ENCODE data around the gene USP7. TPM values are rescaled to one million over a fixed set of nuclear protein-coding genes. Genes with fewer than 3 reads are reported as not detected.

Gene USP7
- total RNA-seq, 1 donor from 2014 or later: 70.4 TPM

- DNase-seq (ENCODE audit: low read depth): no peak
Measured at GRCh38 chr16:8862309-8863130, 101.2 kb downstream of the USP7 start.

DNA sequence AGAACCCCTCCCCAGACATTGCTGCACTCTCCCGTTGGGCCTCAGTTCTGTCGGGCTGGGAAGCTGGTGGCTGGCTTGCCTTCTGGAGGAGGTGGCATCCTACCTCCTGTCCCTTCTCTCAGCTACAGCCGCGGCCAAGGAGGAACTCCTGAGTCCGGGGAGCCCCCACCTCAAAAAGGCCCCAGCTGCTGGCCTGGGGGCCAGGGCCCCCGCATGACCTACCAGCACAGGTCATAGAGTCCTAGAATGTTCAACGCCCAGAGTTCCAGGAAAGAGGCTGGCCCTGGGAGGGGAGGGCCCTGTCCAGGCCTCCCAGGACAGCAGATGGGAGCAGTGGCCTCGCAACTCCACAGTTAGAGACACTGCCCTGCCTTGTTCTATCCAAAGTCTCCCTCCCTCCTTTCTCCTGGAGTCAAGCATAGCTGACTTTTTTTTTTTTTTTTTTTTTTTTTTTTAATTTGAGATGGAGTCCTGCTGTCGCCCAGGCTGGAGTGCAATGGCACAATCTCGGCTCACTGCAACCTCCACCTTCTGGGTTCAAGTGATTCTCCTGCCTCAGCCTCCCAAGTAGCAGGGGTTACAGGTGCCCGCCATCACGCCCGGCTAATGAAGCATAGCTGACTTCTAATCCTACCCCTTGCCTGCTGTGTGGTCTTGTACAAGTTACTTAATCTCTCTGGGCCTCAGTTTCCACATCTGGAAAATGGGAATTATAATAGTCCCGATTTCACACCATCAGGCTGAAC lies 102.0 kb downstream of the USP7 start:
- no peak for DNase-seq (ENCODE audit: low read depth)

GRCh38 chr16:8859913-8860881 lies 103.5 kb downstream of the USP7 start:
- peak; percentile 83 for DNase-seq (ENCODE audit: low read depth)

- no peak for DNase-seq (ENCODE audit: low read depth)
Measured at GRCh38 chr16:8858994-8859912, 104.5 kb downstream of the USP7 start.

- DNase-seq (ENCODE audit: low read depth): no peak
Measured at GRCh38 chr16:8855972-8856371, 107.7 kb downstream of the USP7 start.

DNA sequence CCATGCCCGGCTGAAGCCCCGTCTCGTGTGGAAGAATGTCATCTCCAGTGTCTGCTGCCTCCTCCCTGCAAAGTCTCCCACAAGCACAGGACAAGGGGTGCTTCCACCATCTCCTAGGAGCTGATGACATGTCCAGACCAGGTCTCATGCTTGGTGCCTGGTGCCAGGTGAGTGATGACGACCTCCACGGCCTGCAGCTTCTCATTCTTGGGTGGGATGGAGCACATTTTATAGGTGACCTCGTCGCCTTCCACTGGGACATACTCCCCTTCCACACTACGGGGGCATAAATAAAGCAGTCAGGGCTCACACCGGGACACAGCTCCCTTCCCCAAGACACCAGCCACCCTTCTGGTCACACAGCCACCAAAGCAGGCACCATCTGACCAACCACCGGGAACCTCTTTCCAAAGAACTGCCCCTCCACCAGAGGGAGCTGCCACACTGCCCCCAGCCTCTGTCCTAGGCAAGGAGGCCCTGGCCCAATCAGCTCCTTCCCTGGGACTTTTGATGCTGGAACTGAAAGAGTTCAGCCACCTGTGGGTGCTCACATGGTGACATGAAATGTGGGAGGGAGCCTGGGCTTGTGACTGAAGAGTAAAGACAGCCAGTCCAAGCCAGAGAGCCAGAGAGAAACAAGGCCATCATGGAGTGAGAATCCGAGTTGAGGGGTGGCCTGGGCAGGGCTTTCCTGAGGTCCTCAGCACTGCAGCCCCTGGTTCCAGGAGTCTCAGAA lies 108.5 kb downstream of the USP7 start:
- no peak for DNase-seq (ENCODE audit: low read depth)

DNA sequence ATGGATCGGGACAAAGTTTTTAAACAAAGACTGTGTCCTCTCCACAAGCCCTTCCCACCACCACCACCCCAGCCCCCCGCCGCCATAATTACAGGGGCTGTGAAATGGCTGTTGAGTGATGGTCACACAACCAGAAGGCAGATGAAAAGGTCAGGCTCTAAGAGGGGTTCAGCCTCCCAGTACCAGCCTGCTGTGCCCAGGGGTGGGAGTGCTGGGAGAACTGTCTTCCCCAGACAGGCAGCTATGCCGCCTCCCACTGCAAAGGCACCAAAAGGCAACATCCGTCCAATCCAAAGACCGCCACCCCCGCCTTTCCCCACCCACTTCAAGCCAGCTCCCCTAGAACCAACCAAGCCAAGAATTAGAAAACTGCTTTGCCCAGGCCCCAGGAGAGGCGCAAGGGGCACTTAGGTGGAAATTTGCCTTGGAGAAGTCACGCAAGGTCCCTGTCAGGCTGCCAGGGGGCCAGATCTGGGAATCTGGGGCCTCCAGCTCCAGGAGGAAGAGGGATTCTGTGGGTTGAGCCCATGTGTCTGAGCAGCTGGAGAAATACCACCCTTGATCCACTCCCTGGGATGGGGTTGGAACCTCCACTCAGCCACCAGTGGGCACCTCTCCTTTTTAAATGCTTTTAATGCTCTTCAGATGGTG lies 109.3 kb downstream of the USP7 start:
- no peak for DNase-seq (ENCODE audit: low read depth)

DNA sequence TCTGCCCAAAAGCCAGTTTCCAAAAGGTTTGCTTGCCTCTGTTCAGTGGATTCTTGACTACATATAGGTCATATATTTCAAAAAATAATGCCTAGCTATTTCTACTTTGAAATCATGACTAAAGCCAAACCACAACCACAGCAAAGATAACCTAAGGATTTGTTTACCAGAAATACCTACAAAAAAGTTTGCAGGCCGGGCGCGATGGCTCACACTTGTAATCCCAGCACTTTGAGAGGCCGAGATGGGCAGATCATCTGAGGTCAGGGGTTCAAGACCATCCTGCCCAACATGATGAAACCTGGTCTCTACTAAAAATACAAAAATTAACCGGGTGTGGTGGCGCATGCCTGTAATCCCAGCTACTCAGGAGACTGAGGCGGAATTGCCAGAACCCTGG lies 110.1 kb downstream of the USP7 start:
- DNase-seq (ENCODE audit: low read depth): no peak

DNA sequence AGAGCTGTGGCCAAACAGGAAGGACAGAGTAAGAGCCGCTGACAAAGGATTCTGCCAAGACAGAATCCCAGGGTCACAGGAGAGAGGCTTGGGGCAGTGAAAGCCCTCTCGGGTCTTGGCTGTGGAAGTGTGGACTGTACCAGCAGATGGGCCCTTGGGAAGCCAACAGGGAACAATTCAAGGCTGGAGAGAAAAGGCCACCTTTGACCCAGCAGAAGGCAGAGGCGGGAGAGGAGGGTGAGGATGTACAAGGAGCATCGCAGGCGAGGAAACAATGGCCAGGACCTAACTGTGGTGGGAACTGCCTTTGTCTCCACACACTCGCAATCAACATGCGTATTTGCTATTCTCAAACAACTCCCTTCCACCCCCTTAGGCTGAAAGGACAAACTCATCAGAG lies 110.6 kb downstream of the USP7 start:
- DNase-seq (ENCODE audit: low read depth): no peak

GRCh38 chr16:8852534-8852933 lies 111.2 kb downstream of the USP7 start:
- DNase-seq (ENCODE audit: low read depth): no peak

DNA sequence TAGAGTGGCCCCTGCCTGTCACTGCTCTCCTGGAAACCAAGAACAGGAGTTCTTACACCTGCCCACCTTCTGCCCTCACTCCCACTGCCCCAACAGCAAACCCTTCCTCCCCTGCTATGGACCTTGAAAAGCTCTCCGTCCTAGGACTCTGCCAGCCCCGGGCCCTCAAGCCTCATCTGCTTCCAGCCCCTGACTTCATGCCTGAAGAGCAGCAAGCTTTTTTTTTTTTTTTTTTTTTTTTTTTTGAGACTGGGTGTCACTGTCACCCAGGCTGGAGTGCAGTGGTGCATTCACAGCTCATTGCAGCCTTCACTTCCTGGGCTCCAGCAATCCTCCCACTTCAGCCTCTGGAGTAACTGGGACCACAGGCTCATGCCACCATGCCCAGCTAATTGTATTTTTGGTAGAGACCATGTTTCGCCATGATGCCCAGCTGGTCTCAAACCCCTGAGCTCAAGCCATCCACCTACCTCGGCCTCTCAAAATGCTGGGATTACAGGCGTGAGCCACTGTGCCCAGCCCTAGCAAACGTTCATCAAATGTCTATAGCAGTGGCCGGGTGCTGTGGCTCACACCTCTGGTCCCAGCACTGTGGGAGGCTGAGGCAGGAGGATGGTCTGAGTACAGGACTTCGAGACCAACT lies 111.8 kb downstream of the USP7 start:
- no peak for DNase-seq (ENCODE audit: low read depth)

- peak; percentile 78 for DNase-seq (ENCODE audit: low read depth)
Measured at GRCh38 chr16:8850279-8850885, 113.3 kb downstream of the USP7 start.

DNA sequence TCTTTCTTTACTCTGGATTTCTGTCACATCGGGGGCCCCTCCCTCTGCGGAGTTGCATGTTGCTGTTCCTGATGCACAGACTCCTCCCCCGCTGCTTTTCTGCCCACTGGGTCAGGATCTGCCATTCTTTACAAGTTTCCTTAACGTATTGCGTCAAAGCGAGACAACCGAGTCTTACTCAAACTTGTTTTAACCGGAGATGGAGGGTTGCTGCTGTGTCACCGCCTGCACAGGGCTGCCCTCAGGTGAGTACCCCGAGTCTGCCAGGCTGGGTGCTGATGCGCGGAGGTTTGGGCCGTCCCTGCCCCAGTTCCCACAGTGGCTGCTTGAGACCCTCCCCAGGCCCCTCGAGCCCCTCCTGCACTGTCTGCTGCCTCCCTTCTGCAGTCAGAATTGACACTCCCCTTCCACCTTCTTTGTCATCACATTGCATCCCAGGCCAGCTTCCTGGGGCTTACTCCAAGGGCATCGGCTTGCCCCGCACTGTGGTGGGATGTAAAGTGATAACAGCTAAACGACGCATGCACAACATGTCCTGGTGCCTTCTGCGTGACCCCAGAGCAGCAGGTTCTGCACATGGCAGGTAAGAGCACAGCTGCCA lies 114.2 kb downstream of the USP7 start:
- no peak for DNase-seq (ENCODE audit: low read depth)

DNA sequence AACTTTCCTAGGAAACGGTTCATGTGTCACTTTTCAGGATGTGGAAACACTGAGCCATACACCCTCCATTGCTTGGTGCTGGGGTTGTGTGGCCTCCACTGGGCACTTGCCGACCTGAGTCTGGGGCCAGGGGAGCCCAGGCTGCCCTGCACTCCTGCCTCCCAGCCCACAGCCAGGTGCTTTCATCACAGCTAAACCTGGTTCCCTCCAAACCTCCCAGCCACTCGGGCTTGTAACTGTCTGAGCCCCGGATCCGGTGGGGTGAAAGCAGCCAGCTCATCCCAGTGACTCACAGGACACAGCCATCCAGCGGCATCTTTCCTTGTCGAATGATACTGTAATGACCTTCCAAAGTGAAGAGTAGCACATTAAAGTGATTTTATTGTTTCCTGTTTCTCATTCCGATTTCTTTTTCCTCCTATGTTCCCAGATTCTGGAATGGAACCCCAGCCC lies 114.7 kb downstream of the USP7 start:
- peak; percentile 43 for DNase-seq (ENCODE audit: low read depth)

DNA sequence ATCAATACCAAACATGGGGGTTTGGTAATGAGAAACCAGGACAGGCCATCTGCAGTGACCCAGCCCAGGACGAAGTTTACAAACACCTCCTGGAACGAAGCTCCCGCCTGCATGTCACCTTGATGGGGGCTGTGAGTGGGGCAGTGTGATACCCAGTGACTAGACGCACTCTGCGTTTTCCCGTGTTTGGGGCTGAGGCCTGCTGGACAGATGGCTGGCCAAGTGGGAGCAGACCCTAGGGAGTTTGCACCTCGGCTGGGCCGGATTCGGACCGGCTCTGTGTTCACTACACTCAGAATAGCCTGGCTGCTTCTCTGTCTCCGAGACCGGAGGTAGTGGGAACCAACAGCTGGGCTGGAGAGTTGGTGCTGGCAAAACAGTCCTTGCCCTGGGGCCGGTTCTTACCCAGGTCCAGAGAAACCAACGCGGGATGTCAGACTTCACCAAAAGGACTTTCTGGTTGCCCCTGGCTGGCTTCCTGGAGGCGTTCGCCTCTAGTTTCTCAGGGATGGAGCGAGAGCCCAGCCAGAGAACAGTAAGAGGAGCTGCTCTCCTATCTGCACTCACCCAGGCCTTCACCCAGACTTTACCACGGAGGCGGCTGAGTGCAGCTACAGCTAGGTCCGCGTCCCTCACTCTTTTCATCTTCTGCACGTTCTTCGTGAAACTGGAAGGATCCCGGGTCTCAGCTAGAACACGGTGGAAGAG lies 115.3 kb downstream of the USP7 start:
- no peak for DNase-seq (ENCODE audit: low read depth)

DNA sequence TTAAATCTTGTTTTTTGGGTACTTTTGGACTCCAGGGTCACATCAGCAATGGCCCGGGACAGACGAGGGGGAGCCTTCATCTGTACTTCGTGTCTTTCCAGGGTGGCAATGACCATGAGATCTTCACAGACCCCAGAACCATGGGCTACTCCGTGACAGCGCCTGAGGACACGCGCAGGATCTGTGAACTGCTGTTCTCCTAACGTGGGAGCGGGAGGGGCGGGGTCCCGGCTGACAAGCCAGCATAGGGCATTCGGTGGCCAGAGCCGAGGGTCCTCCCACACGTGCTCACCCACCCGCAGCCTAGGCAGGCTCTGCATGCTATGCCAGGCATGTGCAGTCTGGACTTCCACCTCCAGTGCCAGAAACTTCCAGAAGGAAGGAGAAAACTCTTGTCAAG lies 116.1 kb downstream of the USP7 start:
- DNase-seq (ENCODE audit: low read depth): no peak

DNA sequence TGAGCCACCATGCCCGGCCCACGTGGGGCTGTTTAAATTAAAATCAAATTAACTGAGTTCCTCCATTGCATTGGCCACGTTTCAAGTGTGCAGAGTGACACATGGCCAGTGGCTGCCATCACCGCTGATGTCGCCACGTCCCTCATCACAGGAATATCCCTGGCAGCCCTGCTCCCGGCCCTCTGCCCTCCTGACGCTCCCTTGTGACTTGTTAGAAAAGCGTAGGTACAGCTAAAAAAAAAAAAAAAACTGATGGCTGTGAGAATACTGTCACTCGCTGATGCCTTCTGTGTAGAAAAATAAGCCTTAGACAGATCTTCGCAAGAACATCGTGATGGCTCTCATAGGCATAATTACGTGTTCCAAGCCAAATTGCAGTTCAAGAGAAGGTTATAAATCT lies 116.6 kb downstream of the USP7 start:
- DNase-seq (ENCODE audit: low read depth): no peak

Measured in renal cortical epithelial cell (primary cell).